Astrocyte of the cerebellum (primary cell): ENCODE measurements around the gene MTUS2.

Experiments used
- DNase-seq: peaks from one replicate; pipeline ENCODE4 v3.0.0-alpha.2; 2011; ENCODE audit warnings: low read depth
- H3K4me3 ChIP-seq: 2 replicates; pipeline ENCODE4 v1.5.1; 2011; ENCODE audit warnings: mild to moderate bottlenecking, low read depth, low read length, moderate library complexity
- in situ Hi-C: cut with HindIII; loops from 2 replicates; pipeline ENCODE4 v1.10.0; 2017; ENCODE audit warnings: low sequenced_read_pairs
- TF ChIP-seq, protein P1 (sequence below): IDR thresholded peaks from 2 replicates; pipeline ENCODE4 v1.5.1; 2012; ENCODE audit warnings: low read length, low read depth, moderate library complexity, mild to moderate bottlenecking; ENCODE audit errors: missing control alignments

The MTUS2 gene

DNA sequence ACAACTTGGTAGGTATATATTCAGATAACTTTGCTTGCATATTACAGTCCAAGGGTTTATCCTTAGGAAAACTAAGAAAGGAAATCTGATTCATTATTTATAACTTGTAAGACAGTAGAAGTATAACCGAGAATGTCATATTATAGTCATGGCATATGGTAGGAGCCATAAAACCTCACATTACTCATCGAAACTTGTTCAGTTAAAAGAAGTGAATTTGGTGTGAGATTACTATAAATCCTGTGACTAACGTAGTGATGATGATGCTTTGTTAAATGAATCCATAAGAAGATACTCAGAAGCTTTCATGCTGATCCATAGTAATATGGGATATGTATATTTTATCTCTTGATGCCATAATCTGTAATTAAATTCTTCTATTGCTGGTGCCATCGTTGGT lies 57.3 kb downstream of the MTUS2 start:
- no peak overlapping the region for H3K4me3 ChIP-seq
- DNase-seq: no peak
- in situ Hi-C loops: no loop called here
- TF ChIP-seq, protein P1, sequence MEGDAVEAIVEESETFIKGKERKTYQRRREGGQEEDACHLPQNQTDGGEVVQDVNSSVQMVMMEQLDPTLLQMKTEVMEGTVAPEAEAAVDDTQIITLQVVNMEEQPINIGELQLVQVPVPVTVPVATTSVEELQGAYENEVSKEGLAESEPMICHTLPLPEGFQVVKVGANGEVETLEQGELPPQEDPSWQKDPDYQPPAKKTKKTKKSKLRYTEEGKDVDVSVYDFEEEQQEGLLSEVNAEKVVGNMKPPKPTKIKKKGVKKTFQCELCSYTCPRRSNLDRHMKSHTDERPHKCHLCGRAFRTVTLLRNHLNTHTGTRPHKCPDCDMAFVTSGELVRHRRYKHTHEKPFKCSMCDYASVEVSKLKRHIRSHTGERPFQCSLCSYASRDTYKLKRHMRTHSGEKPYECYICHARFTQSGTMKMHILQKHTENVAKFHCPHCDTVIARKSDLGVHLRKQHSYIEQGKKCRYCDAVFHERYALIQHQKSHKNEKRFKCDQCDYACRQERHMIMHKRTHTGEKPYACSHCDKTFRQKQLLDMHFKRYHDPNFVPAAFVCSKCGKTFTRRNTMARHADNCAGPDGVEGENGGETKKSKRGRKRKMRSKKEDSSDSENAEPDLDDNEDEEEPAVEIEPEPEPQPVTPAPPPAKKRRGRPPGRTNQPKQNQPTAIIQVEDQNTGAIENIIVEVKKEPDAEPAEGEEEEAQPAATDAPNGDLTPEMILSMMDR: no peak

- DNase-seq: no peak
- H3K4me3 ChIP-seq: no peak overlapping the region
- TF ChIP-seq, protein P1: no peak
- in situ Hi-C loops: no loop called here
Observed at GRCh38 chr13:28885181-28885580, 65.0 kb downstream of the MTUS2 start.

DNA sequence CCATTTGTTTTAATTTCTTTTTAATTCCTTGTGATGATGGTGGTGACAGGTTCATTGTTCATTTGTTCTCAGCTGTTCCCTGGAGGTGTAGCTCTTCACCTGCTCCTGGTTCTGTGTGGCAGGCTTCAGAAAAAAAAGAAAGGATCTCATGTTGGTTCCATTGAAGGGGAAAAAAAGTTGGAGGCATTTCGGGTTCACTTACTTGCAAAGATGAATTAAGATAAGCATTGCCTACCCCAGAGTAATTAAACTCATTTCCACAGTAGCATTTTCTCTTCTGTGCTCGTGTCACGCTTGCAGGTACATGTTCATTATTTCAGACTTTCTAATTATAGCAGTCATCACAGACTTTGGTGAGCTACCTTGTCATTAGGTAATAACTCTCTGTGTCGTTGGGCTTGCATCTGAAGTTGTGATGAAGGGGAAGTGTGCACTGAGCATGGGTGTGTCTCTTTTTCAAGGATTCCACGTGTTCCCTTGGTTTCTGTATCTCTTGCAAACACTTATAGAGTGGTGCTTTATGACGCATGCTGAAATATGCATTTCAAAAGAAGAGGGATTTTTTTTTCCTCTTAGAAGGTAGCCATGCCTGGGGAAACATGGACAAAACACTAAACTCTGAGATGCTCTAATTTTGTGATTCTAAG lies 69.1 kb downstream of the MTUS2 start:
- no peak overlapping the region for H3K4me3 ChIP-seq
- in situ Hi-C loops: no loop called here
- DNase-seq: no peak
- TF ChIP-seq, protein P1: no peak

- TF ChIP-seq, protein P1: no peak
- H3K4me3 ChIP-seq: no peak overlapping the region
- no peak for DNase-seq
- in situ Hi-C loops: no loop called here
Observed at GRCh38 chr13:28890712-28891111, 70.6 kb downstream of the MTUS2 start.

- in situ Hi-C loops: no loop called here
- TF ChIP-seq, protein P1: no peak
- DNase-seq: no peak
- H3K4me3 ChIP-seq: no peak overlapping the region
Observed at GRCh38 chr13:28918030-28918429, 97.9 kb downstream of the MTUS2 start.

DNA sequence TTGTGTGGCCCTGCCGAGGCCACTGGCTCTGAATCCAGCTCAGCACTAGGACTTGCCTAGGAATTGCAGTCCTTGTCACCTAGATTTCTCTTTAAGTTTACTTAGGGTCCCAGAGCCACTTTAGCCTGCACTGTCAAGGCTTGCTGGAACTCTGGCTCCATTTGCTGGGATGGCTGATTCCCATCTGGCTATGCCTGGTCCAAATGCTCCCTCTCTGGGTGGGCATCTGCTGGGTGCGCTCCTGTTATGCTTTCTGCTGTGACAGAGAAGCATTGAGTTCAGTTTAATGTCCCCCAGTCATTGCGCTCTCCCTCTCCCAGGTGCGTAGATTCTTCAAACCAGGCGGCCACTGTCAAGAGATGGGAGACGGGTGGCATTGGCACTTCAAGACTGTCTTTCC lies 102.2 kb downstream of the MTUS2 start:
- no peak overlapping the region for H3K4me3 ChIP-seq
- DNase-seq: no peak
- in situ Hi-C loops: no loop called here
- TF ChIP-seq, protein P1: no peak
